Gastroesophageal sphincter (tissue), 3 donors: ENCODE measurements around the gene GABPB1.
"Not testable (repeated sequence)": the region's sequence is repeated elsewhere in the genome, so short reads cannot be mapped to it uniquely, and the experiment has no call there.

Experiments used
- POLR2AphosphoS5 ChIP-seq: sonication (generic); formaldehyde crosslinking; IDR thresholded peaks from one replicate; pipeline ENCODE4 v1.6.1; 2017; ENCODE audit warnings: antibody characterized with exemption
- TF ChIP-seq, protein P1 (sequence below), 4 experiments: fragments of 200-600 bp in 2 of 4; fragments of 450-650 bp in 2 of 4; sonication (generic) in 1 of 4; IDR thresholded peaks; one replicate each; pipeline ENCODE4 v1.5.1; 2017 to 2019; ENCODE audit warnings: antibody characterized with exemption in 4 of 4, mild to moderate bottlenecking in 2 of 4, moderate library complexity in 2 of 4

DNA sequence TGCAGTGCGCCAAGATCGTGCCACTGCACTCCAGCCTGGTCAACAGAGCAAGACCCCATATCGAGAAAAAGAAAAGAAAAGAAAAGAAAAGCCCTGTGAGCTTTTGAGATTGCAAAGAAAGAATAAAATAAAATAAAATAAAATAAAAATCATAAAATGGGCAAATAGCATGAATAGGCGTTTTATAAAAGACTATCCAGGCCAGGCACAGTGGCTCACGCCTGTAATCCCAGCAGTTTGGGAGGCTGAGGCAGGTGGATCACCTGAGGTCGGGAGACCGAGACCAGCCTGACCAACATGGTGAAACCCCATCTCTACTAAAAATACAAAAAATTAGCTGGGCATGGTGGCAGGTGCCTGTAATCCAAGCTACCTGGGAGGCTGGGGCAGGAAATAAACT, 24.4 kb upstream of the GABPB1 start:
- TF ChIP-seq, protein P1, sequence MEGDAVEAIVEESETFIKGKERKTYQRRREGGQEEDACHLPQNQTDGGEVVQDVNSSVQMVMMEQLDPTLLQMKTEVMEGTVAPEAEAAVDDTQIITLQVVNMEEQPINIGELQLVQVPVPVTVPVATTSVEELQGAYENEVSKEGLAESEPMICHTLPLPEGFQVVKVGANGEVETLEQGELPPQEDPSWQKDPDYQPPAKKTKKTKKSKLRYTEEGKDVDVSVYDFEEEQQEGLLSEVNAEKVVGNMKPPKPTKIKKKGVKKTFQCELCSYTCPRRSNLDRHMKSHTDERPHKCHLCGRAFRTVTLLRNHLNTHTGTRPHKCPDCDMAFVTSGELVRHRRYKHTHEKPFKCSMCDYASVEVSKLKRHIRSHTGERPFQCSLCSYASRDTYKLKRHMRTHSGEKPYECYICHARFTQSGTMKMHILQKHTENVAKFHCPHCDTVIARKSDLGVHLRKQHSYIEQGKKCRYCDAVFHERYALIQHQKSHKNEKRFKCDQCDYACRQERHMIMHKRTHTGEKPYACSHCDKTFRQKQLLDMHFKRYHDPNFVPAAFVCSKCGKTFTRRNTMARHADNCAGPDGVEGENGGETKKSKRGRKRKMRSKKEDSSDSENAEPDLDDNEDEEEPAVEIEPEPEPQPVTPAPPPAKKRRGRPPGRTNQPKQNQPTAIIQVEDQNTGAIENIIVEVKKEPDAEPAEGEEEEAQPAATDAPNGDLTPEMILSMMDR (IDR thresholded peaks at IDR 0.05), result not testable (repeated sequence)
- not testable (repeated sequence) for TF ChIP-seq POLR2AphosphoS5
